Measurements from ENCODE around the gene FKBP5. TPM values are rescaled to one million over a fixed set of nuclear protein-coding genes. Genes with fewer than 3 reads are reported as not detected.
A peak's percentile ranks its signal among the peaks of the same experiment; 100 is the strongest.

The FKBP5 gene
- total and polyA plus RNA-seq, 9 of the 15 experiments (the other 6 are each of a cell fraction or from before 2014, with no cell fraction given): 32.7 to 151 (median 75.0) TPM

DNA sequence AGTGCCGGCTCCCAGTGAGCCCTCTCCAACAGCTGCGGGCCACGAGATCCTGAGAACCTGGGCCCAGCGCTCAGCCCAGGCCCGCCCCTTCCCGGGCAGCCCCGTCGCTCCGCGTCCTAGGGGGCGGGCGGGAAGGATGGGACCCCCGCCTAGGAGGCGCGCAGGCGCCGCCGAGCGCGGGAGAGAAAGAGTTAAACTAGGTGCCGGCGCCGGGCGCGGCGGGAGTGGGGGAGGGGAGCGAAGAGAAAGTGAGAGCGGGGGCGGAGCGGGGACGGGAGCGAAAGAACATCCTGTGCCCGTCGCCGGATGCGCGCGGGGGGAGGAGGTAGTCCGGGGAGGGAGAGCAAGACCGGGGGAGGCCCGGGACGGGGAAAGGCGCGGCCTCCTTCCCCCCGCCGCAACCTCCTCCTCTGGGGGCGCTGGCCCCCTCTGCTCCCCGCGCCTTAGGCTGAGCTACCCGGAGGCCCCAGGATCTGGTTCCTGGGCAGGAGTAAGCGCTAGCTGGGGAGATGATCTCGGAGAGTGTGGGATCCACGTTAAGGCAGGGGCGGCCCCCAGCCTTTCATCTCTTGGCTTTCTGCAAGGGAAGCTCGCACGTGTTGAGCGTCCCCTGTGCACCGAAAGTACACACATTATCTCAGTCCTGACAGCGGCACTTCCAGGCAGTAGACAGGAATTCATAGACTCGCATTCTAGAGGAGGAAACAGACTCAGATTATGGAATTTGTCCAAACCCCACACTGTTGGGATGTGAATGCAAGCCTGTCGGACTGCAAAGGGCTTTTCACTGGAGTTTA lies 43.2 kb upstream of the FKBP5 start (continued):
- TF ChIP-seq CHD4 (IDR thresholded peaks at IDR 0.05; ENCODE audit: insufficient read depth, insufficient replicate concordance, low read depth, low read length, poor library complexity, severe bottlenecking) (peak; percentile 55), TEAD4 (IDR thresholded peaks at IDR 0.05; ENCODE audit: low read length) (peak; percentile 11; the same call in 1 of the 2 replicates), TEAD4 (CRISPR knock-in tag; IDR thresholded peaks at IDR 0.05; ENCODE audit: borderline replicate concordance) (no peak), PCBP2 (IDR thresholded peaks at IDR 0.05; ENCODE audit: low read depth, low read length, poor library complexity, severe bottlenecking) (no peak), TEAD1 (CRISPR knock-in tag; IDR thresholded peaks at IDR 0.05) (peak in 1 of 2 experiments; percentile 77; a peak in 1 of 4 replicates), CREB5 (CRISPR knock-in tag; IDR thresholded peaks at IDR 0.05) (no peak), ZNF57 (CRISPR knock-in tag; IDR thresholded peaks at IDR 0.05) (no peak), ZFP91 (CRISPR knock-in tag; IDR thresholded peaks at IDR 0.05) (no peak), MTA1 (IDR thresholded peaks at IDR 0.05; ENCODE audit: borderline replicate concordance) (no peak; the same call in 1 of the 2 replicates), E2F4 (CRISPR knock-in tag; IDR thresholded peaks at IDR 0.05; ENCODE audit: low read depth) (no peak), CCNT2 (IDR thresholded peaks at IDR 0.05; ENCODE audit: borderline replicate concordance, extremely low read depth, insufficient read length, low read depth, low read length) (peak; percentile 97), TGIF2 (CRISPR knock-in tag; IDR thresholded peaks at IDR 0.05) (peak; percentile 94), ARID1B (IDR thresholded peaks at IDR 0.05) (peak; percentile 80), MEF2A (IDR thresholded peaks at IDR 0.05; ENCODE audit: control insufficient read depth, low read depth, low read length) (peak; percentile 49; the same call in 1 of the 2 replicates), GATAD2A (IDR thresholded peaks at IDR 0.05) (peak; percentile 77), SMC3 (conservative IDR thresholded peaks at IDR 0.05; ENCODE audit: insufficient read depth, low read depth, low read length) (no peak), HOXB6 (CRISPR knock-in tag; IDR thresholded peaks at IDR 0.05; ENCODE audit: borderline replicate concordance) (no peak)
- TF ChIP-seq, protein P1, sequence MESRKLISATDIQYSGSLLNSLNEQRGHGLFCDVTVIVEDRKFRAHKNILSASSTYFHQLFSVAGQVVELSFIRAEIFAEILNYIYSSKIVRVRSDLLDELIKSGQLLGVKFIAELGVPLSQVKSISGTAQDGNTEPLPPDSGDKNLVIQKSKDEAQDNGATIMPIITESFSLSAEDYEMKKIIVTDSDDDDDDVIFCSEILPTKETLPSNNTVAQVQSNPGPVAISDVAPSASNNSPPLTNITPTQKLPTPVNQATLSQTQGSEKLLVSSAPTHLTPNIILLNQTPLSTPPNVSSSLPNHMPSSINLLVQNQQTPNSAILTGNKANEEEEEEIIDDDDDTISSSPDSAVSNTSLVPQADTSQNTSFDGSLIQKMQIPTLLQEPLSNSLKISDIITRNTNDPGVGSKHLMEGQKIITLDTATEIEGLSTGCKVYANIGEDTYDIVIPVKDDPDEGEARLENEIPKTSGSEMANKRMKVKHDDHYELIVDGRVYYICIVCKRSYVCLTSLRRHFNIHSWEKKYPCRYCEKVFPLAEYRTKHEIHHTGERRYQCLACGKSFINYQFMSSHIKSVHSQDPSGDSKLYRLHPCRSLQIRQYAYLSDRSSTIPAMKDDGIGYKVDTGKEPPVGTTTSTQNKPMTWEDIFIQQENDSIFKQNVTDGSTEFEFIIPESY (CRISPR knock-in tag; IDR thresholded peaks at IDR 0.05): no peak
- TF ChIP-seq, protein P2, sequence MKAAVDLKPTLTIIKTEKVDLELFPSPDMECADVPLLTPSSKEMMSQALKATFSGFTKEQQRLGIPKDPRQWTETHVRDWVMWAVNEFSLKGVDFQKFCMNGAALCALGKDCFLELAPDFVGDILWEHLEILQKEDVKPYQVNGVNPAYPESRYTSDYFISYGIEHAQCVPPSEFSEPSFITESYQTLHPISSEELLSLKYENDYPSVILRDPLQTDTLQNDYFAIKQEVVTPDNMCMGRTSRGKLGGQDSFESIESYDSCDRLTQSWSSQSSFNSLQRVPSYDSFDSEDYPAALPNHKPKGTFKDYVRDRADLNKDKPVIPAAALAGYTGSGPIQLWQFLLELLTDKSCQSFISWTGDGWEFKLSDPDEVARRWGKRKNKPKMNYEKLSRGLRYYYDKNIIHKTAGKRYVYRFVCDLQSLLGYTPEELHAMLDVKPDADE (conservative IDR thresholded peaks at IDR 0.05; ENCODE audit: control insufficient read depth, low read depth, low read length): peak; percentile 80; the same call in 1 of the 2 replicates
